ENCODE measurements around the gene MLKL.
A peak's percentile ranks its signal among the peaks of the same experiment; 100 is the strongest.

- TF ChIP-seq POLR2AphosphoS5 (IDR thresholded peaks at IDR 0.05; ENCODE audit: low read depth, low read length) = no peak
- 0 out of 2 replicates have a peak, but pooled peaks have one; percentile 52 for TF ChIP-seq POLR2A (IDR thresholded peaks at IDR 0.05; ENCODE audit: low read depth, low read length)
- TF ChIP-seq TAF1 (IDR thresholded peaks at IDR 0.05; ENCODE audit: low read depth, low read length) = no peak
- no peak for TF ChIP-seq SPI1 (IDR thresholded peaks at IDR 0.05; ENCODE audit: low read depth, low read length)
- no peak for TF ChIP-seq POU2F2 (IDR thresholded peaks at IDR 0.05; ENCODE audit: low read depth, low read length)
These were observed 39.6 kb downstream of the MLKL start for GRCh38 chr16:74661064-74661463.

All from GM12891 (cell line).